Measurements from ENCODE around the gene MYOZ2.

The MYOZ2 gene

DNA sequence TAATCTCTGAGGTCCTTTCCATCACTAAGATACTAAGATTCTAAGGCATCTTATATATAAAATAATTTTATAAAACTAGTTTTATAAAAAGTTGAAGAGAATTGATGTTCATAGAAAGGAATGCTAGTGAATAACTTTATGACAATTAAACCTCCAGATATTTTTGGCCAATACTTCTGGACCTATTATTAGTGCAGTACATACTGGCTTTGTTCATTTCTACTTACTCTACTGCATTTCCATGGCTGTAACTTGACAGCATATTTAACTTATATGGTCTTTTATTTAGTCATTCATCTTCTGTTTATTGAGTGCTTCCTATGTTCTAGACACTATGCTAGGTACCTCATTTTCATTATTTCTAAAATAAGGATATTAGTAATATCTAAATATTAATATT is 70.1 kb downstream of the MYOZ2 start:
- DNase-seq: no peak

- DNase-seq: no peak
These were observed 70.5 kb downstream of the MYOZ2 start for GRCh38 chr4:119206178-119206577.

- DNase-seq: no peak
These were observed 71.4 kb downstream of the MYOZ2 start for GRCh38 chr4:119207051-119207450.

DNA sequence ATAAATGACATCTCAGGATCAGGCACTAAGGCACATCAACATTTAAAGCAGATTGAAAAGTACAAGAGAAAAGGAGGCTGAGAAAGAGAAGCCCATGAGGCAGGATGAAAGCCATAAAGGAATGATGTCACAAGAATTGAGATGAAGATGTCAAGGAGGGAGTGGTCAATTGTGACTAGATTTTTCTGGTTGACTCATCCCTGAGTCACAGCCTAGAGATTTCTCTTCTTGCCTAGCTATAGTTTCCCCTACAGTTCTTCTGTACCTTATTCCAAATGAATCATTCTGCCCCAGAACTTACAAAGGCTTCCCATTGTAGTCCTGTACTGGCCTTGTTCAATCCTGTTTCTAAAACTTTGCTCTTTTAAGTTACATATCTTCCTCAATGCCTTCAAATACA is 73.4 kb downstream of the MYOZ2 start:
- DNase-seq: peak; percentile 69

DNA sequence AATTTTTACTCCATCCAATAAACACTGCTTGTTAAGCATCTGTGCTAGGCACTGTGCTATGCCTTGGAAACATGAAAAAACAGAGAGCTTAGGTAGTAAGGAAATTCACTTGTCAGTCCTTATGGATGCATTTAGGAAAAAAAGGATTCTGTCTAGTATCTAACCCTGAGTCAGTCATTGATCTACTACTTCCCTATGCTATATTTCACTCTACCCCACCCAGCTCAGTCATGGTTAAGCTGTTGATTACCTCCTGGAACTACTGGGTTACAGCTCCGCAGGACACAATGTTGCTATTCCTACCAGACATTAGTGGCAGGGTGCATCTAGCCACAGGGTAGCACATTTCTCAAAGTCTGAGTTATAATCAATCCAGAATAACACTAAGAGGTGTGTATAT is 74.0 kb downstream of the MYOZ2 start:
- no peak for DNase-seq

DNA sequence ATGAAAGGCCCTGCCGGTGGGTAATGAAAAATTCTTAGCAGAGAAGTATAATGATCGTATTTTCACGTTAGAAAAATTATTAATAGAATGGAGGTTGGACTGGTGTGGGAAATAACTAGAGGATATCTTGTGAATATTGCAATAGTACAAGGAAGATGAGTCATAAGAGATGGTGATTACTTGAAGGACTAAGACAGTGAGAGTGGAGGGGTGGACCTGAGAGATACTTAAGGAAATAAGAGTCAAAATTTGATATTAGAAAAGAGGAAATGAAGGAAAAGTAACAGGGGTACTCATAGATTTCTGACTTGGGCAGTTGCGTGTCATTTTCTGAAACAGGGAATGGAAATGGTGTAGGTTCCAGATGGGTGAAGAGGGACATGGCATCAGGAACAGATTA is 75.1 kb downstream of the MYOZ2 start:
- DNase-seq: no peak

DNA sequence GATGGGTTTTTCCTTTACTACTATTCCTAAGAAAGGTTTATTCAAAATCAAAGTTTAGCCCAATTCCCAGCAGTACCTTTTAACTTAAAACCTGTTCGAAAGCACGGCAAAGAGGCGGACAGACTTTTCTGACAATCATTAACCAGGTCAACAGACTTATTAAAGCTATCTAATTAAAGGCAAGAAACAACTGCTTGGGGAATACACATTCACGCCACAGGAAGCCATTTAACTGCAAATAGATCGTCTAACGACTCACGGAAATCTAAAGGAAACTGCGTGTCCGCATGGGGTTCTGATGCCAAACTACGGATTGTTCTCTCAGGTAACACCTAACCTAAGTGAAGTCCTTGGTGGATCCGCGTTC is 76.2 kb downstream of the MYOZ2 start:
- DNase-seq: no peak

GRCh38 chr4:119212234-119212963 is 76.8 kb downstream of the MYOZ2 start, which contains the start of gene USP53:
USP53 (plus strand) TSS chr4:119212713; CDS start chr4:119239760, 27,047 bp downstream.
- DNase-seq: peak; percentile 99

DNA sequence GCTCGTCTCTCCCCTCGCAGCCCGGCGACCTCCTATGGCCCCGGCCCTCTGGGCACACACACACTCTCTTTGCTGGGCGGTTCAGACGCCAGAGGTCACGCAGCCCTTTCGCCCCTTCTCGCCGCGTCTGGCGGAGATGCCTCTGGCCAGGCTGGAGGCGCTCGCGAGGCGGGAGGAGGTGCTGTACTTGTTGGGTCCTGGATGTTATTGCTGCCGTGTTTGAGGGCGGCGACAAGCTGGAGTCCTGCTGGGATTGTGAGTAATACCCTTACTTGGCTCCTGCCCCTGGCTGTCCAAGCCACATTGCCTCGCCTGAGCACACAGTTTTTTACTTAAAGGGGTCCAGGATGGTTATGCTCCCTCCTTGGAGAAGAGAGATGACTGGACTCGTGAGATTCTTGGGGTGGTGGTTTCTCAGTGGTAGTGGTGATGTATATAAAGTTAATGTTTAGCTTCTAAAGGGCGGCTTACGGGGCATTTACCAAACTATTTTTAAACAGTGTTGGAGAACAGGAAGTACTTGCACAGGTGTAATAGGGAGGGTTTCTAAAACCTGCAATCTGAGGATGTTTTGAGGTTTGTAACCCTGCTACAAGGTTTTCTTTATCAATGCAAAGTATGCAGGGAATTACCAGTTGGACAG is 77.5 kb downstream of the MYOZ2 start:
- peak; percentile 74 for DNase-seq

DNA sequence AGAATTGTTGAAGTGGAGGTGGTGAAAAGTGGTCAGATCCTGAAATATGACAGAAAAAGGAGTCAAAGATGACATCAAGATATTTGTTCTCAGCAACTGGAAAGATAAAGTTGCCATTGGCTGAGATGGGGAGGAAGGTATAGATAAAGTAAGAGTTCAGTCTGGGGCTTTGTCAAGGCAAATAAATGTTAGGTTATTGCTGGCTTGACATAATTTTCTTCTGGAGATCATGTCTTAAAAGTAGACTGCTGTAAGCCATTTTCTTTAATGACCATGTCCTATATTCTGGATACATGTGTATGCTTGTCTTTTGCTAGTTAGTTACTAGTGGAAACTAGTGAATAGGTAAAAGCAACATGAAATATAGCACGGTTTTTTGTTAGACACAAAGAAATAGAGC is 82.5 kb downstream of the MYOZ2 start:
- no peak for DNase-seq

GRCh38 chr4:119221412-119221811 is 85.8 kb downstream of the MYOZ2 start:
- DNase-seq: no peak

DNA sequence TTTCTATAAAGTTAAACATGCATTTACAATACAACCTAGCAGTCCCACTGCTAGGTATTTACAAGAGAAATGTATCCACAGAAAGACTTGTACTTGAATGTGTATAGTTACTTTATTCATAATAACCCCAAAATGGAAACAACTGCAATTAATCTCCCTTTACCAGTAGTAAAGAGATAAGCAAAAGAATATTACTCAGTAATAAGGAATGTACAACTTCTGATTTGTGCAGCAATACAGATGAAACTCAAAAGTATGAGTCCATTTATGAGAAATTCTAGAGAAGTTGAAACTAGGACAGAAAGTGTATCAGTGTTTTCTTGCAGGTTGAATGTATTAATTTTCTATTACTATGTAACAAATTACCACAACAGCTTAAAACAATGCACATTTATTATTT is 92.1 kb downstream of the MYOZ2 start:
- no peak for DNase-seq

- peak; percentile 20 for DNase-seq
These were observed 92.8 kb downstream of the MYOZ2 start for GRCh38 chr4:119228406-119228805.

- no peak for DNase-seq
These were observed 94.5 kb downstream of the MYOZ2 start for GRCh38 chr4:119229908-119230687.

DNA sequence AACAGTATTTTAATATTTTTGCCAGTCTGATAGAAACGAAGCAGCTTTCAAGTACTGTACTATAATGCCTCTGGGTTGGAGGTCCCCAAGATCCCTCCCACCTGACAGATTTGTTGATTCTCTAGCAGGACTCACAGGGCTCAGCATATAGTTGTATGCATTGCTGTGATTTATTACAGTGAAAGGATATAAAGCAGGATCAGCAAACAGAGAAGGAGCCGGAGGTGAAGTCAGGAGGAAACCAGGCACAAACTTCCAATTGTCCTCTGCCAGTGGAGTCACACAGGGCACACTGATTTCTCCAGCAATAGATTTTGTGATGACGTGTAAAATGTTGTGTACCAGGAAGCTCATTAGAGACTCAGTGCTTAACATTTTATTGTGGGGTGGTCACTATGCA is 95.9 kb downstream of the MYOZ2 start:
- DNase-seq: no peak

DNA sequence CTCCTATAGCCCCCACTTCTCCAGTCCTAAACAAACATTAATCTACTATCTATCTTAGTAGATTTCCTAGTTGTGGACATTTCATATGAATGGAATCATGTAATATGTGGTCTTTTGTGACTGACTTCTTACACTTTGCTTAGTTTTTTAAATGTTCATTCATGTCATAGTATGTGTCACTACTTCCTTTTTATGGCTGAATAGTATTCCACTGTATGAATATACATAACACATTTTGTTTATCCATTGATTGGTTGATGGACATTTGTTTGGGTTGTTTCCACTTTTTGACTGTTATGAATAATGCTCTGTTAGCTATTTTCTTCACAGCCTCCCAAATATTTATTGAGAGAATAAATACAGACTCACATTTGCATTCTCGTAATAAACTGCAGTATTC is 96.7 kb downstream of the MYOZ2 start:
- no peak for DNase-seq

- no peak for DNase-seq
These were observed 97.6 kb downstream of the MYOZ2 start for GRCh38 chr4:119233191-119233590.

DNA sequence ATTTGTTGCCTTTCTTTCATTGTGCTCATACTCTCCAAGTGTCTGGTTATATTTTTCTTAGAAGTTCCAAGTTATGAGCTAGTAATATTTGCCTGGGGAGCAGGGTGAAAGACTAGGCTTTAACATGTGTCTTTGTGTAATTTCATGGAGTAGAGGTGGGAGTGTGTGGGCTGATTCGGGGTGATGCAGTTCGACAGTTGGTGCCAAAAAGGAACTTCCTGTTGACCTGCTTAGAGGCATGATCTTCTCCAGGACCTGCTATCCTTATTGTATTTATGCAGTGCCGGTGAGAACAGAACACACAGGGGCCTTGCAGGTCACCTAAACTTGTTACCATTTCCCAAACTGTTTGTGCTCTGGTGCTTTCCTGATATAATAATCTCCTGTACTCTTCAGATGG is 98.1 kb downstream of the MYOZ2 start:
- no peak for DNase-seq

DNA sequence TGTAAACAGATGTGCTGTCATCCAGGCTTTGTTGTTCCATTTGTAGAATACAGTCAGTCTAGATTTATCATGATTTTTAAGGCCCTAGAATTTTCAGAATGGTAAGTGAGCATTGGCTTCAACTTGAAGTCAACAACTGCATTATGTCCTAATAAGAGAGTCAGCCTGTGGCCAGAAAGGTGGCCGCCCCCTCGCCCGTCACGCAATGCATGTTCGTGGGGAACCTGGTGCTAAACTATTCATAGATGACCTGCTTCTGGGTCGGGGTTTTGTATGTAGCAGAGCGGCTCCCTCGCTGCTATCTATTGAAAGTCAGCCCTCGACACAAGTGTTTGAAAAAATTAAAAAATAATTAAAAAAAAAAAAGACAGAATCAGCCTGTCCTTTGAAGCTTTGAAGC is 101.6 kb downstream of the MYOZ2 start:
- no peak for DNase-seq

Data from activated CD4-positive, alpha-beta T cell treated with anti-CD3 and anti-CD28 coated beads for 48 hours (primary cell).